ENCODE results near the gene CDT1.

CDT1 gene

GRCh38 chr16:88774544-88775393, 28.8 kb upstream of the CDT1 start:
- H3K9me3 Mint-ChIP-seq, result no peaks in the 10 kb centered on the region
- H3K4me3 Mint-ChIP-seq, result no peak overlapping the region
- H3K27ac Mint-ChIP-seq, result no peak overlapping the region
- no peak for DNase-seq
- no peaks in the 10 kb centered on the region for H3K27me3 Mint-ChIP-seq
- H3K36me3 Mint-ChIP-seq (ENCODE audit: low read depth), result peaks cover 23% of the 10 kb centered on the region
- H3K4me1 Mint-ChIP-seq (ENCODE audit: low read depth), result peaks cover 43% of the 10 kb centered on the region

- no peaks in the 10 kb centered on the region for H3K27me3 Mint-ChIP-seq
- no peak overlapping the region for H3K4me3 Mint-ChIP-seq
- H3K4me1 Mint-ChIP-seq (ENCODE audit: low read depth), result peaks cover 44% of the 10 kb centered on the region
- H3K9me3 Mint-ChIP-seq, result no peaks in the 10 kb centered on the region
- H3K27ac Mint-ChIP-seq, result no peak overlapping the region
- H3K36me3 Mint-ChIP-seq (ENCODE audit: low read depth), result peaks cover 25% of the 10 kb centered on the region
- no peak for DNase-seq
Observed at GRCh38 chr16:88775825-88776224, 27.8 kb upstream of the CDT1 start.

- no peak overlapping the region for H3K4me3 Mint-ChIP-seq
- no peaks in the 10 kb centered on the region for H3K9me3 Mint-ChIP-seq
- H3K36me3 Mint-ChIP-seq (ENCODE audit: low read depth), result peaks cover 27% of the 10 kb centered on the region
- no peak for DNase-seq
- peak overlapping the region; percentile 26 for H3K27ac Mint-ChIP-seq
- H3K4me1 Mint-ChIP-seq (ENCODE audit: low read depth), result peaks cover 56% of the 10 kb centered on the region
- H3K27me3 Mint-ChIP-seq, result no peaks in the 10 kb centered on the region
Observed at GRCh38 chr16:88777471-88778270, 25.9 kb upstream of the CDT1 start.

DNA sequence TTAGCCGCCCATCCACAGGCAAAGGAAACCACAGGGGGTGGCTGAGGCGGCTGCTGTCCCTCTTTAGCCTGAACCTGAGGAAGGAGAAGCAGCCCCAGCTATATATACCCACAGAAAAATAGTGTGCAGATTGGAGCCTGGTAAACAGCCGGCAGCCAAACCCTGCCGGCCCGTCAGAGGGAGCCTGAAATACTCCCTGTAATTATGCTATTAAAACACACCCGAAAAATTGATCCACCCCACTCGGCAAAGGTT, 25.4 kb upstream of the CDT1 start:
- Mint-ChIP-seq H3K9me3 (no peaks in the 10 kb centered on the region), H3K4me3 (no peak overlapping the region), H3K27ac (peak overlapping the region; percentile 26), H3K36me3 (ENCODE audit: low read depth) (peaks cover 31% of the 10 kb centered on the region), H3K27me3 (no peaks in the 10 kb centered on the region), H3K4me1 (ENCODE audit: low read depth) (peaks cover 58% of the 10 kb centered on the region)
- DNase-seq, result no peak

DNA sequence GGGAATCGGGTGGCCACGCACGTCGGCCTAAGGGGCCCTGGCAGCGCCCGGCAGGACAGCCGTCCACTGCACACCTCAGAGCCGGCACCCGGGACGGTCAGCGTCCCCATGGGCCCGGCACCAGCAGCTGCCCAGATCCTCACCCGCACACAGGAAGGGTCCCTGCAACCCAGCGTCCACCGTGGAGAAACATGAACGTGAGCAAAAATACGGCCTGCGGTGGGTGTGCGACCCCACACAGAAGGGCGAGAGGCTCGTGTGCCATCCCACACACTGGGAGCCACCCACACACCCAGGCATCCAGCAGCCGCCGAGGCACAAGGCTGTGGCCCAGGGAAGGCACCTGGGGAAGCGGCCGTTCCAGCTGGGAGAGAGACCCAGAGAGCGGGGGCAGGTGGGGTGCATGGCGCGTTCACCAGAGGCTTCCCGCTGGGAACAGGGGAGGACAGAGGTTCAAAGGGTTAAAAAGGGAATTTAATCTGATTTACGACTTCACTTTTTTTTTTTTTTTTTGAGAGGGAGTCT, 25.0 kb upstream of the CDT1 start:
- Mint-ChIP-seq H3K4me3 (no peak overlapping the region), H3K27ac (peak overlapping the region; percentile 26), H3K9me3 (no peaks in the 10 kb centered on the region), H3K27me3 (no peaks in the 10 kb centered on the region), H3K36me3 (ENCODE audit: low read depth) (peaks cover 35% of the 10 kb centered on the region), H3K4me1 (ENCODE audit: low read depth) (peaks cover 62% of the 10 kb centered on the region)
- no peak for DNase-seq

GRCh38 chr16:88779406-88780141, 24.0 kb upstream of the CDT1 start:
- Mint-ChIP-seq H3K36me3 (ENCODE audit: low read depth) (peaks cover 39% of the 10 kb centered on the region), H3K9me3 (no peaks in the 10 kb centered on the region), H3K4me1 (ENCODE audit: low read depth) (peaks cover 61% of the 10 kb centered on the region), H3K27ac (peak overlapping the region; percentile 97), H3K27me3 (no peaks in the 10 kb centered on the region), H3K4me3 (peak overlapping the region; percentile 83)
- no peak for DNase-seq

DNA sequence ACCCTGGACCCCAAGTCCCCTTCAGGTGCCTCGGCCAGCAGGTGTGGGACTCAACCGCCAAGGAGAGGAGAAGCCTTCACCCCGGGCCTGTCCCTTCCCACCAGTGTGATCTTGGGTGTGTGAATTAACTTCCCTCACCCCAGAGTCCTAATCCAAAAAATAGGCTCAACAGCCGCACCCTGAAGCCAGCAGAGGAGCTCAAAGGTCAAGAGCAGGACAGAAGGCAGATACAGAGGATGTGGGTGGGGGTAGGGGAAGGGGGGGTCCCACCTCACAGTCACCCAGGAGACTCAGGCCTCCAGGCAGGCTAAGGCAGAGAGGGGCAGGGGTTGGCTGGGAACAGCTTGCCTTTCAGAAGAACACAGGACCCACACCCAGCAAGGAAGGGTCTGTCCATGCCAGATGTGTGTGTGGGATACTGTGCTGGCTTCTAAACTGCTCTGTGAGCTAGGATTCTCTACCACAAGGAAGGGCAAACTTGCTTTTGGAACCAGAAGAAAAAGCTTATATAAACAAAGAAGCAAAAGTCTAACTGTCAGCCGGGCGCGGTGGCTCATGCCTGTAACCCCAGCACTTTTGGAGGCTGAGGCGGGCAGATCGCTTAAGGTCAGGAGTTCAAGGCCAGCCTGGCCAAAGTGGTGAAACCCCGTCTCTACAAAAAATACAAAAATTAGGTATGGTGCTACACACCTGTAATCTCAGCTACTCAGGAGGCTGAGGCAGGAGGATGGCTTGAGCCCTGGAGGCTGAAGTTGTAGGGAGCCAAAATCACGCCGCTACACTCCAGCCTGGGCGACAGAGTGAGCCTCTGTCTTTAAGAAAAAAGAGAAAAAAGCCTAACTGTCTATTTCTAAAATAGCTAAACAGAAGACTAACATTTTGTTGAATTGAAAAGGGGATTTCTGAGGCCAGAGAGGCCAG, 23.2 kb upstream of the CDT1 start:
- Mint-ChIP-seq H3K4me1 (ENCODE audit: low read depth) (peaks cover 61% of the 10 kb centered on the region), H3K27me3 (no peaks in the 10 kb centered on the region), H3K36me3 (ENCODE audit: low read depth) (peaks cover 38% of the 10 kb centered on the region), H3K4me3 (peak overlapping the region; percentile 83), H3K27ac (peak overlapping the region; percentile 97), H3K9me3 (no peaks in the 10 kb centered on the region)
- DNase-seq, result no peak

- Mint-ChIP-seq H3K27ac (peak overlapping the region; percentile 97), H3K4me3 (peak overlapping the region; percentile 83), H3K4me1 (ENCODE audit: low read depth) (peaks cover 64% of the 10 kb centered on the region), H3K27me3 (no peaks in the 10 kb centered on the region), H3K36me3 (ENCODE audit: low read depth) (peaks cover 33% of the 10 kb centered on the region), H3K9me3 (no peaks in the 10 kb centered on the region)
- DNase-seq, result peak; percentile 83
Observed at GRCh38 chr16:88781140-88782077, 22.2 kb upstream of the CDT1 start.

- Mint-ChIP-seq H3K36me3 (ENCODE audit: low read depth) (peaks cover 25% of the 10 kb centered on the region), H3K9me3 (no peaks in the 10 kb centered on the region), H3K27me3 (no peaks in the 10 kb centered on the region), H3K4me3 (peak overlapping the region; percentile 83), H3K27ac (peak overlapping the region; percentile 97), H3K4me1 (ENCODE audit: low read depth) (peaks cover 59% of the 10 kb centered on the region)
- peak; percentile 84 for DNase-seq
Observed at GRCh38 chr16:88782454-88783390, 20.9 kb upstream of the CDT1 start.

DNA sequence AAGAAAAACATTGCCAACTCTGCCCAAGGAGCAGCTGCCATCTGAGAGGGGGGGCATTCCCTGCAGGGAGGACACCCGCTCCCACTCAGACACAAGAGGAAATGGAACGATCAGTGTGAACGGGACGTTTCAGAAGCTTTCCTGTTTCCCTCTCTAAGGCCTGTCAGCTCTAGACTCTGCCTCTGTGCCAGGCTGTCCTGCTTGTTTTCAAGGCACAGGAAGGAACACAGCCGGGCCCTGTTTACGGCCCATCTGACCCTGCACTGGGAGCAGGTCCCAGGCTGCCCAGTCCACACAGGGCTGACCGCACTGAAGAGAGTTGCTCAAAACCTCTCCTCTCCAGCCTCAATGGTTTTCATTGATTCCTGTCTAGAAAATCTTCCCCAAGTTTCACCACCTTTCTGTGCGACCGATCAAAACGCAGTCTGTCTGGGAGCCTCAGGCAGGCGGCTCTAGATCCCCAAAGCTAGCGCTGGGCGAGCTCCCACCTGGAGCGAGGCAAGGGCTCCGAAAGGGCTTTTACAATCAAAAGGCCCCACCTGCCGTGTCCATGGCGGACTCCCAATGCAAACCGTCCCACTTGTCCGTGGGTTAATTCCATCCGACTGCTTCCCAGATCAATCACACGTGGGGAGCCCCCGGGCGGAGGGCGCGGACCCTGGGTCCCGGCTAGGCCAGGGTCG, 20.1 kb upstream of the CDT1 start:
- Mint-ChIP-seq H3K4me1 (ENCODE audit: low read depth) (peaks cover 51% of the 10 kb centered on the region), H3K36me3 (ENCODE audit: low read depth) (peaks cover 17% of the 10 kb centered on the region), H3K9me3 (no peaks in the 10 kb centered on the region), H3K4me3 (peak overlapping the region; percentile 83), H3K27me3 (no peaks in the 10 kb centered on the region), H3K27ac (peak overlapping the region; percentile 97)
- peak; percentile 49 for DNase-seq

DNA sequence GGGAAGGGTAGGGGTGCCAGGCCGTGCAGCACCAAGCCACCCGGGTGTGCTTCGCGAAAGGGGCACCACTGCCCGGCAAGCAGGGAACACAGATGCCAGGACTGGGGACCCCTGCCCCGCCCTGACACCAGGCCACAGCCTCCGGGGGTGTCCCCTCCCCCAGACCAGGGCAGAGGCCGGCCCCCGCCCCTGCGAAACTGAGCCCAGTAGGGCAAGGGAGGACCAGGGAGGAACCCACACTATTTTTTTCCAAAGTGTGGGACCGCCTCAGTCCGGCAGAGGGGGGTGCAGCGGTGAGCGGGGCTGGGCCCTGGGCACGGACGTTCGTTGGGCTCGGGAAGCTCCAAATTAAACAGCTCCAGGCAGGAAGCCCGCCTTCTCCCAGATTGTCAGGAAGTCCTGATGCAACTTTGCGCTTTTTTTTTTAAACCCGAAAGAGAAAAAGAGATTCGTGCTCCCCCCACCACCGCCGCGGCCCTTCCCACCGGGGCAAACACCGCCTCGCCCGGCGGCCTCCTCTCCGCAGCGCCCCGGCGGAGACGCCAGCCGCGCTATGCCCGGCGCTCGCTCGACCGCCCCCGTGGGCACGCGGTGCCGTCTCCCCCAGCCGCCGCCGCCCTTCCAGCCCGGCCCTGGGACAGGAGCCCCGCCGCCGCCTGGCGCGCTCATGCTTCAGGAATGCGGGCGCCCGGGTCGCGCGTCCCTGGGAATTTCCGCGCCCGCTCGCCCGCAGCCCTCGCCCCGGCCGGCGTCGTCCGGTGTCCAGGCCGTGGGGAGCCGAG, 19.3 kb upstream of the CDT1 start:
- Mint-ChIP-seq H3K4me3 (peak overlapping the region; percentile 83), H3K4me1 (ENCODE audit: low read depth) (peaks cover 48% of the 10 kb centered on the region), H3K27me3 (no peaks in the 10 kb centered on the region), H3K36me3 (ENCODE audit: low read depth) (peaks cover 17% of the 10 kb centered on the region), H3K27ac (peak overlapping the region; percentile 97), H3K9me3 (no peaks in the 10 kb centered on the region)
- DNase-seq, result peak; percentile 70

Measured in activated T-cell treated with anti-CD3 and anti-CD28 coated beads, Interleukin-2, amount 50 U/mL, for 24 hours (primary cell).